K562 (cell line): ENCODE data around the gene TALDO1. TPM values are rescaled to one million over a fixed set of nuclear protein-coding genes. Genes with fewer than 3 reads are reported as not detected.

Experiments used
- AFF4 ChIP-seq: sonication (generic); formaldehyde crosslinking; IDR thresholded peaks from 2 replicates; pipeline ENCODE4 v1.8.0; 2023; ENCODE audit warnings: mild to moderate bottlenecking, missing genetic modification reagents
- BHLHE40 ChIP-seq: IDR thresholded peaks from 2 replicates; pipeline ENCODE4 v1.6.1; 2011; ENCODE audit warnings: low read length, improper control_type of control experiment
- ETV6 ChIP-seq, 3 experiments: fragments of 150-350 bp in 1 of 3; sonication (generic) in 1 of 3; formaldehyde crosslinking in 1 of 3; IDR thresholded peaks; 2 replicates each; pipeline versions ENCODE4 v1.6.1 to v1.8.0; 2014 to 2022; ENCODE audit warnings: borderline replicate concordance in 2 of 3, low read depth in 2 of 3, antibody characterized with exemption in 1 of 3, low read length in 1 of 3, mild to moderate bottlenecking in 1 of 3, missing genetic modification reagents in 1 of 3
- HBP1 ChIP-seq: fragments of 450-650 bp; formaldehyde crosslinking; IDR thresholded peaks from 2 replicates; pipeline ENCODE4 v1.4.0; 2022; ENCODE audit warnings: missing genetic modification characterization
- KDM1A ChIP-seq, 2 experiments: fragments of 450-650 bp; IDR thresholded peaks; 2 replicates each; pipeline ENCODE4 v1.6.1; 2016; ENCODE audit warnings: mild to moderate bottlenecking in 2 of 2
- MTA1 ChIP-seq: fragments of 450-650 bp; IDR thresholded peaks from 2 replicates; pipeline ENCODE4 v1.6.1; 2017; ENCODE audit warnings: borderline replicate concordance
- POLR2B ChIP-seq: fragments of 450-650 bp; IDR thresholded peaks from 2 replicates; pipeline ENCODE4 v1.6.1; 2018; ENCODE audit warnings: low read depth; ENCODE audit not compliant: partially characterized antibody
- SIN3A ChIP-seq, 2 experiments: fragments of 150-350 bp in 1 of 2; IDR thresholded peaks; 2 replicates each; pipeline ENCODE4 v1.6.1; 2011 to 2016; ENCODE audit warnings: borderline replicate concordance in 2 of 2, low read depth in 2 of 2, low read length in 2 of 2, mild to moderate bottlenecking in 2 of 2, moderate library complexity in 2 of 2; ENCODE audit not compliant: control insufficient read depth in 1 of 2
- SIN3B ChIP-seq: fragments of 450-650 bp; IDR thresholded peaks from 2 replicates; pipeline ENCODE4 v1.6.1; 2017; ENCODE audit warnings: low read depth, mild to moderate bottlenecking, moderate library complexity
- TEAD1 ChIP-seq, 2 experiments: fragments of 450-650 bp in 1 of 2; sonication (generic) in 1 of 2; formaldehyde crosslinking; IDR thresholded peaks; 2 replicates each; pipeline versions ENCODE4 v1.4.0 to v1.8.0; 2020 to 2022; ENCODE audit warnings: mild to moderate bottlenecking in 2 of 2, missing genetic modification reagents in 1 of 2
- ZFP1 ChIP-seq: fragments of 450-650 bp; formaldehyde crosslinking; IDR thresholded peaks from 2 replicates; pipeline ENCODE4 v1.4.0; 2020; ENCODE audit warnings: mild to moderate bottlenecking, mixed read lengths
- ZNF239 ChIP-seq: fragments of 250-450 bp; sonication (Bioruptor Pico); IDR thresholded peaks from 2 replicates; pipeline ENCODE4 v1.4.0; 2020; ENCODE audit warnings: mild to moderate bottlenecking
- ZNF766 ChIP-seq: fragments of 200-800 bp; sonication (Bioruptor generic); conservative IDR thresholded peaks from 2 replicates; pipeline ENCODE4 v1.6.1; 2016; ENCODE audit warnings: missing genetic modification characterization, missing compliant biosample characterization
- polyA plus RNA-seq, 8 experiments: library from polyadenylated mRNA; depleted of rRNA in 4 of 8; stranded (reverse) in 5 of 8; unstranded in 3 of 8; fragments of >200 nt; fragmentation: Nextera tagmentation in 2 of 8; fragmentation: Illumina TruSeq in 1 of 8; extraction: Ambion mirVana in 2 of 8; extraction: Trizol in 1 of 8; gene quantifications; 2 replicates each; pipeline versions ENCODE4 v1.2.1 to v1.2.3, GENCODE V29; 2011 to 2014; ENCODE audit warnings: inconsistent platforms in 1 of 8, missing spikeins in 1 of 8
- total RNA-seq, 7 experiments: library from RNA; depleted of rRNA in 6 of 7; stranded (reverse); fragments of >200 nt in 6 of 7; fragmentation: Illumina TruSeq in 2 of 7; extraction: Trizol in 2 of 7; gene quantifications; 2 replicates each; pipeline versions ENCODE4 v1.2.1 to v1.2.3, GENCODE V29; 2011 to 2021; ENCODE audit warnings: low replicate concordance in 1 of 7

TALDO1 gene
- total and polyA plus RNA-seq, 9 of the 15 experiments (the other 6 are each of a cell fraction or from before 2014, with no cell fraction given), result 260 to 541 (median 441) TPM

- TF ChIP-seq AFF4, result 0 out of 2 replicates have a peak, but pooled peaks have one; percentile 31
- TF ChIP-seq ETV6 (IDR thresholded peaks at IDR 0.05; ENCODE audit: borderline replicate concordance in 1 of 2, low read depth in 2 of 2, low read length in 1 of 2), result no peak
- 0 out of 2 replicates have a peak, but pooled peaks have one; percentile 13 for TF ChIP-seq ETV6 (CRISPR knock-in tag; IDR thresholded peaks at IDR 0.05; ENCODE audit: borderline replicate concordance)
- TF ChIP-seq KDM1A (IDR thresholded peaks at IDR 0.05), result no peak
- TF ChIP-seq ZFP1 (CRISPR knock-in tag), result no peak
- peak; percentile 80 for TF ChIP-seq ZNF766 (CRISPR knock-in tag)
- TF ChIP-seq MTA1, result 0 out of 2 replicates have a peak, but pooled peaks have one; percentile 26
- peak; percentile 50; the same call in 1 of the 2 replicates for TF ChIP-seq SIN3B
- peak in 1 of 2 experiments; percentile 75; a peak in 2 of 4 replicates for TF ChIP-seq SIN3A (IDR thresholded peaks at IDR 0.05; ENCODE audit: borderline replicate concordance in 2 of 2, control insufficient read depth in 1 of 2, low read depth in 2 of 2, low read length in 2 of 2)
- TF ChIP-seq ZNF239, result no peak
- TF ChIP-seq BHLHE40, result peak; percentile 20; the same call in 1 of the 2 replicates
- TF ChIP-seq HBP1, result no peak
- TF ChIP-seq TEAD1 (CRISPR knock-in tag; IDR thresholded peaks at IDR 0.05), result no peak
- peak; percentile 16 for TF ChIP-seq POLR2B
Measured at GRCh38 chr11:798093-798713, 50.9 kb downstream of the TALDO1 start, which contains the start of gene SLC25A22 (continued).
